Measurements from ENCODE around the gene SLC6A13. TPM values are rescaled to one million over a fixed set of nuclear protein-coding genes. Genes with fewer than 3 reads are reported as not detected.
"Not testable (repeated sequence)": the region's sequence is repeated elsewhere in the genome, so short reads cannot be mapped to it uniquely, and the experiment has no call there.

The SLC6A13 gene
- 1 to 10 TPM in 9 of 12 donors, under 1 TPM in 1, not detected in 2; 0.98 to 5.1 (median 2.2) TPM for polyA plus RNA-seq (ENCODE audit: insufficient read length in 12 of 12)
- long read RNA-seq, donor 1 = 0 reads
- long read RNA-seq, donor 2 = 0 reads
- long read RNA-seq, donor 3 = 0 reads
- long read RNA-seq, donor 4, partial matches to known transcripts = 0 of 1 reads
- long read RNA-seq, donor 4, other reads (novel, unspliced or antisense) = 0 of 1 reads
- long read RNA-seq, donor 5 = 0 reads
- long read RNA-seq, donor 6 = 0 reads
- long read RNA-seq, donor 7, partial matches to known transcripts = 0 of 1 reads
- long read RNA-seq, donor 7, other reads (novel, unspliced or antisense) = 0 of 1 reads
- long read RNA-seq, donor 8 = 0 reads
- long read RNA-seq, donor 9 = 0 reads
- long read RNA-seq, donor 10, partial matches to known transcripts = 0 of 1 reads
- long read RNA-seq, donor 10, other reads (novel, unspliced or antisense) = 0 of 1 reads
- long read RNA-seq, donor 11 = 0 reads

- no peak for DNase-seq
Observed at GRCh38 chr12:262817-263216, at the start of gene SLC6A13. TSS of gene SLC6A13 (minus strand) at chr12:262836. CDS start at chr12:260052, 2,784 bp downstream.

- no peak for DNase-seq
Observed at GRCh38 chr12:308511-308910, 45.9 kb upstream of the SLC6A13 start.

GRCh38 chr12:307406-307805 lies 44.8 kb upstream of the SLC6A13 start:
- DNase-seq = no peak

- DNase-seq = no peak
Observed at GRCh38 chr12:304805-305204, 42.2 kb upstream of the SLC6A13 start.

GRCh38 chr12:302766-303165 lies 40.1 kb upstream of the SLC6A13 start:
- not testable (repeated sequence) for DNase-seq

- DNase-seq = not testable (repeated sequence)
Observed at GRCh38 chr12:300166-300565, 37.5 kb upstream of the SLC6A13 start.

GRCh38 chr12:299511-299910 lies 36.9 kb upstream of the SLC6A13 start:
- not testable (repeated sequence) for DNase-seq

GRCh38 chr12:298059-298458 lies 35.4 kb upstream of the SLC6A13 start:
- DNase-seq = not testable (repeated sequence)

- DNase-seq = no peak
Observed at GRCh38 chr12:295132-295531, 32.5 kb upstream of the SLC6A13 start.

- no peak for DNase-seq
Observed at GRCh38 chr12:293199-293598, 30.6 kb upstream of the SLC6A13 start.

- DNase-seq = no peak
Observed at GRCh38 chr12:292186-292585, 29.6 kb upstream of the SLC6A13 start.

- no peak for DNase-seq
Observed at GRCh38 chr12:291153-291723, 28.6 kb upstream of the SLC6A13 start.

GRCh38 chr12:288687-289086 lies 26.1 kb upstream of the SLC6A13 start:
- DNase-seq = no peak

- DNase-seq = no peak
Observed at GRCh38 chr12:286531-287300, 24.1 kb upstream of the SLC6A13 start.

- no peak for DNase-seq
Observed at GRCh38 chr12:278046-278445, 15.4 kb upstream of the SLC6A13 start.

GRCh38 chr12:275812-276211 lies 13.2 kb upstream of the SLC6A13 start:
- no peak for DNase-seq

- no peak for DNase-seq
Observed at GRCh38 chr12:273382-273781, 10.7 kb upstream of the SLC6A13 start.

GRCh38 chr12:272942-273341 lies 10.3 kb upstream of the SLC6A13 start:
- no peak for DNase-seq

- peak; percentile 51 for DNase-seq
Observed at GRCh38 chr12:271161-271560, 8.5 kb upstream of the SLC6A13 start.

- DNase-seq = no peak
Observed at GRCh38 chr12:269191-269590, 6.6 kb upstream of the SLC6A13 start.

GRCh38 chr12:268483-268840 lies 5.8 kb upstream of the SLC6A13 start:
- no peak for DNase-seq

Data from muscle of arm (tissue), 14 donors.